Activated T-helper 2 cell treated with anti-CD3 and anti-CD28 coated beads, Interferon-gamma antibody, Interleukin-2, Interleukin-4, amounts not matched to agents 10 μg/mL and 5 μg/mL and 100 μg/mL, durations not matched to agents 14 hours and 24 hours and 36 hours (primary cell): ENCODE results near the gene MDK. TPM values are rescaled to one million over a fixed set of nuclear protein-coding genes. Genes with fewer than 3 reads are reported as not detected.

Source experiments
- DNase-seq: peaks from one replicate; pipeline ENCODE4 v3.0.0; 2021; ENCODE audit warnings: low spot score
- H3K27ac Mint-ChIP-seq: one replicate; pipeline ENCODE4 v1.8.0; 2021; ENCODE audit warnings: mixed read lengths
- H3K27me3 Mint-ChIP-seq: one replicate; pipeline ENCODE4 v1.8.0; 2021; ENCODE audit warnings: low read depth, mixed read lengths
- H3K36me3 Mint-ChIP-seq: one replicate; pipeline ENCODE4 v1.8.0; 2021; ENCODE audit warnings: low read depth, mixed read lengths
- H3K4me1 Mint-ChIP-seq: one replicate; pipeline ENCODE4 v1.8.0; 2021; ENCODE audit warnings: low read depth, mixed read lengths
- H3K4me3 Mint-ChIP-seq: one replicate; pipeline ENCODE4 v1.8.0; 2021; ENCODE audit warnings: low read depth, mild to moderate bottlenecking, moderate library complexity, mixed read lengths
- H3K9me3 Mint-ChIP-seq: one replicate; pipeline ENCODE4 v1.8.0; 2021; ENCODE audit warnings: mixed read lengths
- intact Hi-C: fragments of 100-400 bp; cut with micrococcal nuclease; formaldehyde crosslinking; loops from one replicate; pipeline ENCODE4 v1.15.1; 2023
- total RNA-seq: library from RNA; stranded (reverse); gene quantifications from 2 replicates; pipeline ENCODE4 v1.2.3, GENCODE V29; 2022

MDK gene, protein sequence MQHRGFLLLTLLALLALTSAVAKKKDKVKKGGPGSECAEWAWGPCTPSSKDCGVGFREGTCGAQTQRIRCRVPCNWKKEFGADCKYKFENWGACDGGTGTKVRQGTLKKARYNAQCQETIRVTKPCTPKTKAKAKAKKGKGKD
- total RNA-seq = 2.8 and 4.5 TPM in 2 replicates

DNA sequence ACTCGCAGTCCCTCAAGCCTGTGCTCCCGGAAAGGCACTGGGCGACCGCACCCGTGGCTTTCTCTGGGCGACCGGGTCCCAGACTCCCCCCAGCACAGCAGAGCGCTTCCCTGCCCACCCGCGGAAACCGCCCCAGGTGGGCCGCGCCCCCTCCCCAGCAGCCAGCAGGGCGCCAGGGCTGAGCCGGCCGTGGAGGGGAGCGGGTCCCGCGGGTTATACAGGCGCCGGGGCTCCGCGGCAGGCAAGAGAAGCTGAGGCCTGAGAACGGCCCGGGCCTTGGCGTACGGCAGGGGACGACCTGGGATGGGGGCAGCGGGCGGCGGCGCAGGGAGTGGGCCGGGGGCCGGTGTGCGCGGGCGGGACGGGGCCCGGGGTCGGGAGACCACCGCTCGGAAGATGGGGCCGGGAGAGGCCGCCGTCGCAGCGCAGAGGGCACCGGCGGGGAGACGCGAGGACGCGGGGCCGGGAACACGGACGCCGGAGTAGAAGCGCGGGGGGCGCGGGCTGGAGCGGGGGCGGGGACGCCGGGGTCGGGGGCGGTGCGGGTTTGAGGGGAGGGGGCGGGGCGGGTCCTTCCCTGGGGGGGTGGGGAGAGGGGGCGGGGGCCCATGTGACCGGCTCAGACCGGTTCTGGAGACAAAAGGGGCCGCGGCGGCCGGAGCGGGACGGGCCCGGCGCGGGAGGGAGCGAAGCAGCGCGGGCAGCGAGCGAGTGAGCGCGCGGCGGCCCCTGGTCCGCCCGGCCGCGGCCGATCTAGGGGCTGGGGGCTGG, at the start of gene MDK:
Gene MDK, plus strand, starts transcription at position 622 of the 771 bp plus-strand sequence. CDS start 389 bp downstream, outside the sequence.
- H3K4me1 Mint-ChIP-seq = peaks cover 5% of the 10 kb centered on the region
- intact Hi-C loops = loop anchor here (2.0 to 10.0 kb wide), 2 partner anchors 28 to 324 kb away; partner anchors contain the start of genes ARHGAP1 and ZNF408
- H3K36me3 Mint-ChIP-seq = peaks cover 28% of the 10 kb centered on the region
- H3K9me3 Mint-ChIP-seq = no peaks in the 10 kb centered on the region
- H3K27ac Mint-ChIP-seq = peak within 1 kb of the TSS; percentile 17
- DNase-seq = no peak
- peak within 1 kb of the TSS; percentile 67 for H3K4me3 Mint-ChIP-seq
- H3K27me3 Mint-ChIP-seq = peaks cover 24% of the 10 kb centered on the region

DNA sequence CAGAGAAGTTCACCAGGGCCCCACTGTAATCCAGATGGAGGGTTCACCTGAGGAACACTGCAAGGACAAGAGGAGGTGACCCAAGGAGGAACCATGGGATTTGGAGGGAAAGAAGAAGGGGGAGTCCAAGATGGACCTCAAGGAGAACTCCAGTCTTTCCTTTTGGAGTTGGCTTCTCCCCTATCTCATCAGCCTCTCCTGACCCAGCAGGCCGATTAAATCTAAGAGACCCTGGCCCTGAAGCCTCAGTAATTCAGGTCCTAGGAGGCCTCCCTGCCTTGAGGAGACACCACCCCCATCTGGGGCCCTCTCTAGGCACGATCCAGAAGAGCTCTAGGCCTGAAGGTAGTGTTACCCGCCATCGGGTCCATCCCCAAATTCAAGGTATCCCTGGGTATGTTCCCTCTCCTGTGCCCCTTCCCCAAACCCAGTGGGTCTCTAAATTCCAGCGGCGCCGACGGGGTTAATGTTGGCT, 49.3 kb upstream of the MDK start:
- no peaks in the 10 kb centered on the region for H3K9me3 Mint-ChIP-seq
- no peak overlapping the region for H3K27ac Mint-ChIP-seq
- peaks cover 57% of the 10 kb centered on the region for H3K27me3 Mint-ChIP-seq
- H3K4me1 Mint-ChIP-seq = peaks cover 36% of the 10 kb centered on the region
- DNase-seq = no peak
- intact Hi-C loops = no loop called here
- peaks cover 3% of the 10 kb centered on the region for H3K36me3 Mint-ChIP-seq
- peak overlapping the region; percentile 68 for H3K4me3 Mint-ChIP-seq

DNA sequence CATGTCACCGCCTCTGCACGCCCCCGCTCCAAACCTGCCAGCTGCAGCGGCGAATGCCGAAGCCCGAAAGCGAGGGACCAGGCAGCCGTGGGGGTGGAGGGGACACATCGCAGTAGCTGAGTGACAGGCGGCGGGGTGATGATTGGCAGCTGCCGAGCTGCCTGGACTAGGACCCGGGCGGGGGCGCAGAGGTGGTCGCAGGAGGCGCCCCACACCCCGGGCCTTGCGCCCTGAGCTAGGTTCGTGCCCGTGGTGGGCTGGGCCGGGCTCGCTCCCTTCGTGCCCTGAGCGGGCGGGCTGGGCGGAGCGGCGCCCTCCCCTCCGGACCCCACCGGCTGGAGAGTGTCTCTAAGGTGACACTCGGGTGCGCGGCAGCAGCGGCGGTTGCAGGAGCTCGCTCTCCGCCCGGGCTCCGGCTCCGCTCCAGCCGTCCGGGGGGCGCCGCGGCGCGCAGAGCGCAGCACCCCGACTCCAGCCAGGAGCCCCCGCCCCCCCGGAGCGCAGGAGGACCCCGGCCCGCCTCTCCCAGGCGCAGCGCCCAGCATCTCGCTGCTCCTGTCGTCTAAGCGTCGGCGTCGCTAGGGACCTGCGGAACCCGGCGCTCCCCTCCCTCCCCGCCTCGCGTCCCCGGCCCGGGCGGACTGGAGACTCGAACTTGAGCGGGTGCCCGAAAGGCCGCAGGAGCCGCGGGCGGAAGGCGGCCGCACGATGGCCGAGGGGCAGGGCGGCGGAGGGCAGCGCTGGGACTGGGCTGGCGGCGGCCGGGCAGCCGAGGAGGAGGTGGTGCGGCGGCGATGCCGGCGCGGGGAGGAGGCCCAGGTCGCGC, 48.7 kb upstream of the MDK start:
- Mint-ChIP-seq H3K36me3 (peaks cover 3% of the 10 kb centered on the region), H3K27me3 (peaks cover 53% of the 10 kb centered on the region), H3K4me1 (peaks cover 39% of the 10 kb centered on the region), H3K27ac (no peak overlapping the region), H3K4me3 (peak overlapping the region; percentile 18), H3K9me3 (no peaks in the 10 kb centered on the region)
- no peak for DNase-seq
- intact Hi-C loops = no loop called here

DNA sequence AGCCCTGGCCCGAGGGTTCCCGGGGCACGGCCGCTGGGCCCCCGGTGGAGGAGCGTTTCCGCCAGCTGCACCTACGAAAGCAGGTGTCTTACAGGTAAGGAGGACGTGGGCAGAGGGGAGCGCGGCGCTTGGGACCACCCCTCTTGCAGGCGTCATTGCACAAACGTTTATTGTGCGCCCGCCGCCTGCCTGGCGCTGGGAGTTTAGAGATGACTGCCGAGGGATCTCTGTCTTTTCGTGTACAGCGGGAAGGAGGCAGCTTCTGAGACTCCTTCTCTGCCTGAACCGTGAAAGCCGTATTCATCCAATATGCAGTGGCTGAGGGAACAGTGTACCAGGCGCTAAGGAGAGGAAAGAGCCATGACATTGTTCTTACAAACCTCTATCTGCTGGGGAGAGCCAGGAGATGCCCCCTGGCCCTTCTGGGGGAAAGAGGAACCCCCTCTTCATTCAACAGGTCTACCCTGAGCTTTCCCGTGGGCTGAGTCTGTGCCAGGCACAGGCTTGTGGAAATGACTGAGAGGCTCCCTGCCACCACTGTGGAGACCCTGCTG, 48.0 kb upstream of the MDK start:
- Mint-ChIP-seq H3K27ac (no peak overlapping the region), H3K4me3 (peak overlapping the region; percentile 66), H3K27me3 (peaks cover 50% of the 10 kb centered on the region), H3K9me3 (no peaks in the 10 kb centered on the region), H3K36me3 (peaks cover 3% of the 10 kb centered on the region), H3K4me1 (peaks cover 42% of the 10 kb centered on the region)
- intact Hi-C loops = no loop called here
- no peak for DNase-seq

DNA sequence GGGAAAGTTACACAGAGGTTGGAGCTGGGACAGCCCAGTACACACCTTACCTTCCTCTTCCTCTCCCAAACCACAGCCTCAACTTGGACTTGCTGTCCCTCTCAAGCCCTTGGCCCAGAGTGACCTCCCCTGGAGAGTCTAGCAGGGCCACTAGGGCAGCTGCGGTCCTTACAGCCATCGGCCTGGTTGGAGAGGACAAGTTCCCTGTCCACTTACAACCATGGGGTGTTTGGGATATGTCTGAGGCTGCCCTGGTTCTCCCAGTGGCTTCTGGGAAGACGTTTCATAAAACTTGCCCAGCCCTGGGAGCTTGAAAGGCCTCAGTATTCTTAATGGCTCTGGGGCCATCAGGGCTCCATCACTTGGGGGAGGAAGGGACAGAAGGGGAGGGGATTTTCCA, 47.3 kb upstream of the MDK start:
- Mint-ChIP-seq H3K36me3 (peaks cover 3% of the 10 kb centered on the region), H3K27ac (no peak overlapping the region), H3K4me1 (peaks cover 48% of the 10 kb centered on the region), H3K27me3 (peaks cover 52% of the 10 kb centered on the region), H3K4me3 (no peak overlapping the region), H3K9me3 (no peaks in the 10 kb centered on the region)
- intact Hi-C loops = no loop called here
- DNase-seq = no peak

DNA sequence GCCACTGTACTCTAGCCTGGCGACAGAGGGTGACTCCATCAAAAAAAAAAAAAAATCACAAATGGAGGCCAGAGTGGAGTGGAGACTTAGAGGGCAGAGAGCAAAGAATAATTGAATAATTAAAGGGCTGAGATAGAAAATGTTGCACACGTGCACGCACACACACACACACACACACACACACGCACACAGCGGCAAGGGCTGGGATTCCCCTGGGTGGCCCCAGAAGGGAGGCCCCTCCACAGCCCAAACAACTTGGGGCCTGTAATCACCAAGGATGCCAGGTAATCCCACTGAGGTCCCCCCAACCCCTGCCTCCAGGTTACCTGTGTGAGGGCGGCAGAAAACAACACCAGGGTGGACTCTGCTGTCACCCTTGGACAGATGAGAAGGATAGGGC, 46.2 kb upstream of the MDK start:
- Mint-ChIP-seq H3K9me3 (no peaks in the 10 kb centered on the region), H3K27me3 (peaks cover 43% of the 10 kb centered on the region), H3K27ac (no peak overlapping the region), H3K36me3 (peaks cover 3% of the 10 kb centered on the region), H3K4me3 (no peak overlapping the region), H3K4me1 (peaks cover 38% of the 10 kb centered on the region)
- intact Hi-C loops = no loop called here
- DNase-seq = no peak

DNA sequence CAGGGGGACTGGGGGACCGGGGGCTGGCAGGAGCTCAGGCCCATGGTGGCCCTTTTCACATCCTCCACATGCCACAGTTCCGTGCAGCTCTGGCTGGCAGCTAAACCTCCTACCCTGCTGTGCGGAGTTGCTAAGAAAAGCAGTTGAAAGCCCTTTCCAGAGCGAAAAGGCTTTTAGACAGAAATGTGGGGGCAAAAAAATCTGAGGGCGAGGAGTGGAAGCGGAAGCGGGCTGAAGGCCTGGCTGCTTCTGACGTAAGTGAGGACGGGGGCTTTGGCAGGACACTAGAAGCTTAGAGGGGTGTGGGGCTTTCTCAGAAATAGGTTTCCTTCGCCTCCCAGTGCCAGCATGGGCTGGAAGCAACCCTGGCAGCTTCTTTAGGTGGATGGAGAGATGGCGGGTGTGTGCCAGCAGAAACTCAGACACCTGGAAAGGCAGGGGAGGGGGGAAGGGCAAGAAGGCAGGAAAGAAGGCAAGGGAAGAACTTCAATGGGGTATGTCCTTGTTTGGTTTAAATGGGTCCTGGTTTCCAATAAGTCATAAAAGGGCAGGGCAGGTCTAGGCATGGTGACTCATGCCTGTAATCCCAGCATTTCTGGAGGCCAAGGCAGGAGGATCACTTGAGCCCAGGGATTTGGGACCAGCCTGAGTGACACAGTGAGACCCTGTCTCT, 45.4 kb upstream of the MDK start:
- no peak overlapping the region for H3K4me3 Mint-ChIP-seq
- intact Hi-C loops = no loop called here

DNA sequence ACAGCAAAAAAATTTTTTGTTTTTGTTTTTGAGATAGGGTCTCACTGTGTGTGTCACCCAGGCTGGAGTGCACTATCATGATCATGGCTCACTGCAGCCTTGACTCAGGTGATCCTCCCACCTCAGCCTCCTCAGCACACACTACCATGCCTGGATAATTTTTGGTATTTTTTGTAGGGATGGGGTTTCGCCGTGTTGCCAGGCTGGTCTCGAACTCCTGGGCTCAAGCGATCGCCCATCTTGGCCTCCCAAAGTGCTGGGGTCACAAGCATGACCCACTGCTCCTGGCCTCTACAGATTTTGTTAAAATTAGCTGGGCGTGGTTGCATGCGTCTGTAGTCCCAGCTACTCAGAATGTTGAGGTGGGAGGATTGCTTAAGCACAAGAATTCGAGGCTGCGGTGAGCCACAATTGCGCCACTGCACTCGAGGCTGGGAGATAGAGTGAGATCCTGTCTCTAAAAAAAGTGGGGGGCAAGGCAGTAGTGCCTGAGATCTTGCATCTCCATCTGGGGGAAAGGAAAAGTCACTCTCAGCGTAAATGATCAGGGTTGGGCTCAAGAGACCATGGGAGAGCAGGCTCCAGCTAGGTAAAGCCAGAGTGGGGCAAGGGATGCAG, 44.8 kb upstream of the MDK start:
- peaks cover 38% of the 10 kb centered on the region for H3K27me3 Mint-ChIP-seq
- peaks cover 30% of the 10 kb centered on the region for H3K4me1 Mint-ChIP-seq
- H3K27ac Mint-ChIP-seq = no peak overlapping the region
- no peak overlapping the region for H3K4me3 Mint-ChIP-seq
- intact Hi-C loops = no loop called here
- H3K9me3 Mint-ChIP-seq = no peaks in the 10 kb centered on the region
- peaks cover under 1% of the 10 kb centered on the region for H3K36me3 Mint-ChIP-seq
- DNase-seq = no peak

More for the DNA sequence above, 45.4 kb upstream of the MDK start:
- Mint-ChIP-seq H3K27me3 (peaks cover 37% of the 10 kb centered on the region), H3K9me3 (no peaks in the 10 kb centered on the region), H3K27ac (peak overlapping the region; percentile 42), H3K36me3 (peaks cover 3% of the 10 kb centered on the region), H3K4me1 (peaks cover 30% of the 10 kb centered on the region)
- DNase-seq = no peak

DNA sequence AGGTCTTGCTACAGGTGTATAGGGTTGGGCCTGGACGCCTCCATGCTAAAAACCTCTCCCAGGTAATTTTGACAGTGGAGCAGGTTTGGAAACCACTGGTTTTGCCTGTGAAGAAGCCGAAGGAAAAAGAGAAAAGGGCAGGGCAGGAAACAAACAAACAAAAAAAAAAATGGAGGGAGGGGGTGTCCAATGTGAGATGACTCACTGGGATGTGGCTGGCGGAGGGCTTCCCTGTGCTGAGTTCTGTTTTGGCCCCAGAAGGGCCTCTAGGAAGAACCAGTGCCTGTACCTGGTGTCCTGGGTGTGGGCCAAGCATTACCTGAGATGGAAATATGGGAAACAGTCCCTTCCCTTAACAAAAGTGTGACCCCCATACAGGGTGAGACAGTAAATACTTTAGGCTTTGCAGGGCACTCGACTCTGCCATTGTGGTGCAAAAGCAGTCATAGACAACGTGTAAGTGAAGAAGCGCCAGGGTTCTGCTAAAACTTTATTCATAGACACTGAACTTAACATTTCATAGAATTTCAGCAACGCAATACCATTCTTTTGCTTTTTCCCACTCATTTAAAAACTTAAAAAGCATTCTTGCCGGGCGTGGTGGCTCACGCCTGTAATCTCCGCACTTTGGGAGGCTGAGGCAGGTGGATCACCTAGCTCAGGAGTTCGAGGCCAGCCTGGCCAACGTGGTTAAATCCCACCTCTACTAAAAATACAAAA, 43.7 kb upstream of the MDK start:
- no peak for DNase-seq
- Mint-ChIP-seq H3K36me3 (no peaks in the 10 kb centered on the region), H3K27ac (no peak overlapping the region), H3K4me1 (peaks cover 35% of the 10 kb centered on the region), H3K4me3 (no peak overlapping the region), H3K27me3 (peaks cover 33% of the 10 kb centered on the region), H3K9me3 (no peaks in the 10 kb centered on the region)
- intact Hi-C loops = no loop called here

DNA sequence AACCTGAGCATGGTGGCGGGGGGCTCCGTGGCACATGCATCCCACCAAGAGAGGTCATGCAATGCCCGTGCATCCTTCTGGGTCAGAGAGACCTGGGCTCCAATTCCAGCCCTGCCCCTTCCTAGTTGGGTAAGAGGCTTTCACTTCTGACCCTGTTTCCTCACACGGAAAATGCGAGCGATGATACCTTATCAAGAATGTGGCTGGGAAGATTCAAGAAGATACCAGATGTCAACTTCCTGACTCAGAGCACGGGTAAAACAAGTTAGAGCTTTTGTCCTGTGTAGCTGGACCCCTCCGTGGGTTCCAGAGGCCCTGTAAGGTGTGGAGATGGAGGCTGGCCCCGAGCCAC, 42.9 kb upstream of the MDK start:
- peaks cover 33% of the 10 kb centered on the region for H3K4me1 Mint-ChIP-seq

DNA sequence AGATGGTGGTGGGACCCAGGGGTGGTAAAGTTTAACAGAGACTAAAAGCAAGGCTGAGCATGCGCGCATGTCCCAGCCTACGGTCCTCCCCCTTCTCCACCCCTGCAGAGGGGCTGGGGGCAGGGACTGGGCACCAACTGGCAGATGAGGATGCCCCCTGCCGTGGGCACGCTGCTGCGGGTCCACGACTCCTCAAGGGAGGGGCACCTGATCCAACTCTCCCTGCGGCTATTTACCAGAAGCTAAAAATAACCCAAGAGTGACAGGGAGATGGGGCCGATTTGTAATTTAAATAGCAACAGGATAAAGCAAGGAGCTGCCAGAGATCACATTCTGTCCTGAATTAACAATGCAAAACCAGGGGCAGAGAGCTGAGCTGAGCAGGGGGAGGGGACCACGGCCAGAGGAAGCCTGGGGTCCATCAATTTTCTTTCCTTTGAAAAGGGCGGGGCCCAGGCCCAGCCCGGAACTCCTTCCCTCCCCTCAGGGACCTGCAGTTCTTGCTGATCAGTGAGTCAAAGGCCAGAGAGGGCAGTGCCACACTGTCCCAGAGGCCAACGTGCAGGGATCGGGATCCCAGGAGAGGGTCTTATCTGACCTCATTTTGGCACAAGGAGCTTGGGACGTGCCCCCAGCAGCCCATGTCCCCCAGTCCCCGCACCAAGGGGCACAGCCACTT, 42.3 kb upstream of the MDK start:
- intact Hi-C loops = no loop called here
- Mint-ChIP-seq H3K4me3 (no peak overlapping the region), H3K36me3 (no peaks in the 10 kb centered on the region), H3K27ac (no peak overlapping the region), H3K4me1 (peaks cover 32% of the 10 kb centered on the region), H3K27me3 (peaks cover 30% of the 10 kb centered on the region), H3K9me3 (no peaks in the 10 kb centered on the region)
- DNase-seq = no peak

More for the DNA sequence above, 42.9 kb upstream of the MDK start:
- no peak for DNase-seq
- Mint-ChIP-seq H3K27ac (no peak overlapping the region), H3K27me3 (peaks cover 31% of the 10 kb centered on the region), H3K4me3 (peak overlapping the region; percentile 6), H3K9me3 (no peaks in the 10 kb centered on the region), H3K36me3 (no peaks in the 10 kb centered on the region)
- intact Hi-C loops = no loop called here
